ENCODE measurements around the gene FRMD6. TPM values are rescaled to one million over a fixed set of nuclear protein-coding genes. Genes with fewer than 3 reads are reported as not detected.

FRMD6 gene
- polyA plus RNA-seq, 1 experiment, result 507 TPM

DNA sequence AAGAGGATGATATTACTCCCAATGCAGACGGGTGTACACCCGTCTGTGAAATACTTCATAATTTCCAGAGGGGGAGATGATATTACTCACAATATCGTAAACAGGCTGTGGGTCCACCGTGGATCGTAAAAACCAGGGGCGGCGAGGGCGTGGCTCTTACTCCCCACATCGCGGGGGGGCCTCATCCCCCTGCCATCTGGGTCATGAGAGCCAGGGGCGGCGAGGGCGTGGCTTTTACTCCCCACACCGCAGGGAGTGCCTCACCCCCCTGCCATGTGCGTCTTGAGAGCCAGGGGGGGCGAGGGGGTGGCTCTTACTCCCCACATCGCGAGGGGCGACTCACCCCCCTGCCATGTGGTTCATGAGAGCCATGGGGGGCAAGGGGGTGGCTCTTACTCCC, 122.5 kb downstream of the FRMD6 start:
- CTCF ChIA-PET, result interaction anchor here (8.7 kb wide), 1 partner anchor 491 kb away, joined by 310 read pairs; no protein-coding TSS in a partner anchor

GRCh38 chr14:51776102-51776894, 124.6 kb downstream of the FRMD6 start:
- H3K4me3 ChIP-seq (ENCODE audit: low read depth, low read length), result no peak overlapping the region
- POLR2A ChIA-PET, result no interaction called here
- peak; percentile 82 for TF ChIP-seq CTCF (IDR thresholded peaks at IDR 0.05; ENCODE audit: insufficient read depth, low read depth, low read length)
- no peaks in the 10 kb centered on the region for H3K27me3 ChIP-seq (ENCODE audit: control insufficient read depth, insufficient read depth, low read length)
- H3K36me3 ChIP-seq (ENCODE audit: control insufficient read depth, insufficient read depth, low read length), result no peaks in the 10 kb centered on the region
- no peak for DNase-seq (ENCODE audit: low read depth)
- CTCF ChIA-PET, result interaction anchor here (0.6 to 8.7 kb wide), 41 partner anchors 9 to 619 kb away, joined by 3 to 310 read pairs (median 4); partner anchors contain the start of genes FRMD6, GNG2 and TMX1

More for the DNA sequence above, 122.5 kb downstream of the FRMD6 start:
- POLR2A ChIA-PET, result no interaction called here
- Histone ChIP-seq H3K27me3 (ENCODE audit: control insufficient read depth, insufficient read depth, low read length) (no peaks in the 10 kb centered on the region), H3K4me3 (ENCODE audit: low read depth, low read length) (no peak overlapping the region), H3K36me3 (ENCODE audit: control insufficient read depth, insufficient read depth, low read length) (no peaks in the 10 kb centered on the region)
- no peak for TF ChIP-seq CTCF (IDR thresholded peaks at IDR 0.05; ENCODE audit: insufficient read depth, low read depth, low read length)
- DNase-seq (ENCODE audit: low read depth), result no peak

- no peak overlapping the region for H3K4me3 ChIP-seq (ENCODE audit: low read depth, low read length)
- POLR2A ChIA-PET, result no interaction called here
- peak; percentile 77 for TF ChIP-seq CTCF (IDR thresholded peaks at IDR 0.05; ENCODE audit: insufficient read depth, low read depth, low read length)
- no peaks in the 10 kb centered on the region for H3K36me3 ChIP-seq (ENCODE audit: control insufficient read depth, insufficient read depth, low read length)
- H3K27me3 ChIP-seq (ENCODE audit: control insufficient read depth, insufficient read depth, low read length), result peaks cover 4% of the 10 kb centered on the region
- CTCF ChIA-PET, result interaction anchor here (0.6 to 8.7 kb wide), 25 partner anchors 9 to 827 kb away, joined by 3 to 310 read pairs (median 3); partner anchors contain the start of gene FRMD6
- no peak for DNase-seq (ENCODE audit: low read depth)
Measured at GRCh38 chr14:51780006-51780692, 128.4 kb downstream of the FRMD6 start.

Small RNAs within 50 kb of the gene (small RNA-seq; reads per million reads assigned to genes)
- gene OR7E159P (ENCODE audit: insufficient read length, low read depth, low replicate concordance) (not detected), gene RNA5SP385 (ENCODE audit: insufficient read length, low read depth, low replicate concordance) (not detected), gene RNU6-301P (ENCODE audit: insufficient read length, low read depth, low replicate concordance) (not detected)

Other genes with a start within 250 kb of the FRMD6 start
- gene GNG2, start 208.7 kb downstream of the FRMD6 start, polyA plus RNA-seq (2011; rRNA removed), result 4.5 and 7.6 TPM in 2 replicates